NCI-H146 treated with DMSO at 0.1 percent for 48 hours (cell line): ENCODE data around the gene TARM1.
A peak's percentile ranks its signal among the peaks of the same experiment; 100 is the strongest.
"Not testable (repeated sequence)": the region's sequence is repeated elsewhere in the genome, so short reads cannot be mapped to it uniquely, and the experiment has no call there.

ENCODE experiments used
- DNase-seq: peaks from one replicate; lab custom pipeline; 2025; ENCODE audit not compliant: unreplicated experiment; lab: John Stamatoyannopoulos, UW

TARM1 gene

DNA sequence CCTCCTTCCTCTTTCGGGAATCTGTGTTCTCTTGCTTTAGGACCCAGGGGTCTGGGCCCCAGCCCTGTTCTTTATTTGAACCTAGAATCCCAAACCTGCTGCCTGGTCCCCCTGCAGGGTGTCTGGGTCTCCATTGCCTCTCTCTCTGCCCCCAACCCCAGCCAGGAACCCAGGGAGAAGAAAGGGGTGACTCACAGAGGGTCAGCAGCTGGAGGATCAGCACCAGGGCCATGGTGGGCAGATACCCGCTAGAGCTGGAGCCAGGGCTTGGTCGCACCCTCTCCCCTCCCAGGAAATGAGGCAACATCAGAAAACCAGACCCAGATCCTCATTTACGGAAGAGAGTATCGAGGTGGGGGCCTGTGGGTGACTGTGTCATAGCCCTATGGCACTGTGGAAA lies 19.4 kb upstream of the TARM1 start, which contains the start of gene OSCAR:
Gene OSCAR, minus strand, starts transcription at position 243 of the 400 bp plus-strand sequence. Its CDS starts 11 bp downstream, at position 232.
- no peak for DNase-seq

DNA sequence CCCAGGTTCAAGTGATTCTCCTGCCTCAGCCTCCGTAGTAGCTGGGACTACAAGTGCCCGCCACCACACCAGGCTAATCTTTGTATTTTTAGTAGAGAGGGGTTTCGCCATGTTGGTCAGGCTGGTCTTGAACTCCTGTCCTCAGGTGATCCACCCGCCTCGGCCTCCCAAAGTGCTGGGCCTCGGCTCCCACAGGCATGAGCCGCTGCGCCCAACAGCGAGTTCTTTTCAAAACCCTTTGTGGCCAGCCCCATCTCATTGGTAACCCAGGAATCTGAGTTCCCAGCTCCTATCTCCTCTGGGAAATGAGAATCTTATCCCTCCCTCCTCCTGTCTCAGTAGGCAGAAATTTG lies 18.7 kb upstream of the TARM1 start:
- DNase-seq, result not testable (repeated sequence)

DNA sequence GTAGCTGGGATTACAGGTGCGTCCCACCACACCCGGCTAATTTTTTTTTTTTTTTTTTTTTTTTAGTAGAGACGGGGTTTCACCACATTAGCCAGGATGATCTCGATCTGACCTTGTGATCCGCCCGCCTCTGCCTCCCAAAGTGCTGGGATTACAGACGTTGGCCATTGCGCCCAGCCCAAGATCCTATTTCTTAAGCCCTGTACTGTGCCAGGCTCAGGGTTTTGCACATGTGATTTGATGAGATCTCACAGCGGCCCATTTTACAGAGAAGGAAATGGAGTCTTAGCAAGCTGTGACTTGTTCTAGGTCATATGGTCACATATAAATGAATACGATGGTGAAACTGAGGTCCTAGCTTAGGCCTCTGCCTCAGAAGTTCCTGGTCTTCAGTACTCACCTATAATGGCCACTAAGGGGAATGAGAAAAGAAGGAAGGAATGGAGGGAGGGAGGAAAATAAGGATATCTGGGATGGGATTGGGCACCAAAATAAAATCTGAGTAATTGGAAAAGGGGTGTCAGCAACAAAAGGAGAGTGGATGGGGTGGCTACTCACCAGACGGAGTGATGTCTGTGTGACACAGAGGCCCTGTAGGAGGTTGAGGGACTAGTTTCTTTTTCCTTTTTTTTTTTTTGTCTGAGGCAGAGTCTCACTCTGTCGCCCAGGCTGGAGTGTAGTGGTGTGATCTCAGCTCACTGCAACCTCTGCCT lies 18.2 kb upstream of the TARM1 start:
- DNase-seq, result no peak

DNA sequence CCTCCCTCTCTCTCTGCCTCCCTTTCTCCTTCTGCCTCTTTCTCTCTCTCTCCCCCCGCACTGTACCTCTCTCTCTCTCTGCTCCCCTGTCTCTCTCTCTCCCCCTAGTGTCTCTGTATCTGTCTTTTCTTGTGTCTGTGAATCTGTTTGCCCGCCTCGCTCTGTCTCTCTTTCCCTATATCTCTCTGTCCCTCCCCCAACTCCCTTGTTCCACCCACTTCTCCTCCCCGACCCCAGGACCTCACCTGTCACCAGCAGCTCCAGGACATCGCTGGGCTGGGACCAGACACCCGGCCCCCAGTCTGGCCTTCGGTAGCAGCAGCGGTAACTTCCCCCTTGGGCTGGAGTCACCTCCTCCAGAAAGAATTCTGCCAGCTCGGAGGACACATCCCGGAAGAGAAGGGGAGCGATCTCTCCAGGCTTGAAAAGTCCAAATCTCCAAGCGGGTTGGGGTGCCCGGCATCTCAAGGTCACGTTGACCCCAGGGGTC lies 15.5 kb upstream of the TARM1 start:
- no peak for DNase-seq

DNA sequence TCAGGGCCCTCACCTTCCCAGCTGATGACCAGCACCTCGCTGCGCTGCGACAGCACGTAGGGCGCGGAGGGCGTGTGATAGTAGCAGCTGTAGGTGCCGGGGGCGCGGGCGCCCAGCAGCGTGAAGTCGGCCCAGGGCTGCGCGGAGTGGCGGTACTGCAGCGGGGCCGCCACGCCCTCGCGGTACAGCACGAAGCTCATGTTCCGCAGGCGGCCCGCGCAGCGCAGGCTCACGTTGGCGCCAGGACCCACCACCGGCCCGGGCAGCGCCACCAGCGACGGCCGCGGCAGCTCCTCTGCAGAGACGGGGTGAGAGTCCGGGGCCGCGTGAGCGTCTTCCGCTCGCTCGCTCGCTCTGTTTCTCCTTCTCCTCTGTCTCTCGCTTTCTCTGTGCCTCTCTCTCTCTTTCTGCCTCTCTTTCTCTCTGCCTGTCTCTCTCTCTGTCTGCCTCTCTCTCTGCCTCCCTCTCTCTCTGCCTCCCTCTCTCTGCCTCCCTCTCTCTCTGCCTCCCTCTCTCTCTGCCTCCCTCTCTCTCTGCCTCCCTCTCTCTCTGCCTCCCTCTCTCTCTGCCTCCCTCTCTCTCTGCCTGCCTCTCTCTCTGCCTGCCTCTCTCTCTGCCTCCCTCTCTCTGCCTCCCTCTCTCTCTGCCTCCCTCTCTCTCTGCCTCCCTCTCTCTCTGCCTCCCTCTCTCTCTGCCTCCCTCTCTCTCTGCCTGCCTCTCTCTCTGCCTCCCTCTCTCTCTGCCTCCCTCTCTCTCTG lies 14.9 kb upstream of the TARM1 start:
- DNase-seq, result peak; percentile 12

DNA sequence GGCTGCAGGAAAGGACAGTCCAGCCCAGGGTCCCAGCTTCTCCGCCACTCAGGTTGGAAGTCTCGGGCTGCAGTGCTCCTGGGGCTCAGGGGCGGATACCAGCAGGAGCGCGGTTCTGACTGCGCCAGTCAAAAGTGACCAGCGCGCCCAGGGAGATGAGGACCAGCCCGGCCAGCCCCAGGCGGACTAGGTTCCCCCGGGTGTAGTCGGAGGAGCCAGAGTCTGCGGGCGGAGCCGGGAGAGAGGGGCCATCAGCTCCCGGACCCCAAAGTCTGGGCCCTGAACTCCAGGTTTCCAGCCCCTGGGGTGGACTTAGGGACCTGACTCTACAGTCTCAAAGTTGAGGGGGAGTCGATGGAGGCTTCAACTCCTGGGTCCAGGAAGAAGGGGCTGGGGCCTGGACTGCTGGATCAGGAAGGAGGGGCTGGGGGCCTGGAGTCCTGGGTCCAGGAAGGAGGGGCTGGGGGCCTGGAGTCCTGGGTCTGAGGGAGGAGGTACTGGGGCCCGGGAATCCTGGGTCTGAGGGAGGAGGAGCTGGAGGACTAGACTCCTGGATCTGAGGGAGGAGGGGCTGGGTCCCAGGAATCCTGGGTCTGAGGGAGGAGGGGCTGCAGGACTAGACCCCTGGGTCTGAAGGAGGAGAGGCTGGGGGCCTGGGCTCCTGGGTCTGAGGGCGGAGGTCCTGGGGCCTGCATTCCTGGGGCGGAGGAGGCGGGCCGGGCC lies 14.1 kb upstream of the TARM1 start:
- no peak for DNase-seq

DNA sequence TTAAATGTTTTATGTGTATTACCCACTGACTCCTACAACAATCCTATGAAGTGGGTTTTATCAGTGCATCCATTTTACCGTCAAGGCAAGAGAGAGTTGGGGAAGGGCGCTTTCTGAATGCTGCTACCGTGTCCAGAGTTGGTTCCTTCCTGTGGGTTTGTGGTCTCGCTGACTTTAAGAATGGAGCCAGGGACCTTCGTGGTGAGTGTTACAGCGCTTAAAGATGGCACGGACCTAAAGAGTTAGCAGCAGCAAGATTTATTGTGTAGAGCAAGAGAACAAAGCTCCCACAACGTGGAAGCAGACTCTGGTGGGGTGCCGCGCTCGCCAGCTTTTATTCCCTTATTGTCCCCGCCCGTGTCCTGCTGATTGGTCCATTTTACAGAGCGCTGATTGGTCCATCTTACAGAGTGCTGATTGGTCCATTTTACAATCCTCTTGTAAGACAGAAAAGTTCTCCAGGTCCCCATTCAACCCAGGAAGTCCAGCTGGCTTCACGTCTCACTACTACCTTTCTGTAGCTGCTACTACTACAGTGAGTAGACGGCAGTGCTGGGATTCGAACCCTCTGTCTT lies 13.3 kb upstream of the TARM1 start:
- no peak for DNase-seq

DNA sequence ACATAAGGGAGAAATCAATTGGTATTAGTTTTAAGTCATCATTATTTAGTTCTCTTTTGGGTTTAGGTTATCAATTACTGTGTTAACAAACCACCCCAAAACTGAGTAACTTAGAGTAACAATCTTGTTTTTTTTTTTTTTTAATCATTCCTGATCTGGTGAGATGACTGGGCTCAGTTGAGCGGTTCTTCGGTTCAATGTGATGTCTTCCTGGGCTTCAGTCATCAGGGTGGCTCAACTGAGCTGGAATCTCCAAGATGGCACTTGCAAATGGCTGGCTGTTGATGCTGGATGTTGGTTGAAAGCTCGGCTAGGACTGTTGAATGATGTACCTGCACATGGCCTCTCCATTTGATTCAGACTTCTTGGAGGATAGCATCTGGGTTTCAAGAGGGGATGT lies 3.2 kb upstream of the TARM1 start:
- DNase-seq, result no peak

DNA sequence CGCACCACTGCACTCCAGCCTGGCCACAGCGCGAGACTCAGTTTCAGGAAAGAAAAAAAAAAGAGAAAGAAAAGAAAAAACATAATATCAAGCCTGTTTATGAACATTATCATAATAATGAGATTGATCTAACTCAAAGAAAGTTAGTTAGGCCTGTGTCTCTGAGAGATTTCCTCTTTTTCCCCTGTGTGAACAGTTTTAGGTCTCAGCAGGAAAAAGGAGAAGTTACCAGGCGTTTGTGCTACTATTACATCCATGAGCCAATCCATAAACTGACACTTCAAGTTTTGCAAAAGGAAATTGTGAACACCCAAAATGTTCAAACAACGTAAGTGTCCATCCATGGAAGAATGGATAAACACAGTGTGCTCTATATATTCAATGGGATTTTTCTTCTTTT lies 3.8 kb downstream of the TARM1 start:
- no peak for DNase-seq

DNA sequence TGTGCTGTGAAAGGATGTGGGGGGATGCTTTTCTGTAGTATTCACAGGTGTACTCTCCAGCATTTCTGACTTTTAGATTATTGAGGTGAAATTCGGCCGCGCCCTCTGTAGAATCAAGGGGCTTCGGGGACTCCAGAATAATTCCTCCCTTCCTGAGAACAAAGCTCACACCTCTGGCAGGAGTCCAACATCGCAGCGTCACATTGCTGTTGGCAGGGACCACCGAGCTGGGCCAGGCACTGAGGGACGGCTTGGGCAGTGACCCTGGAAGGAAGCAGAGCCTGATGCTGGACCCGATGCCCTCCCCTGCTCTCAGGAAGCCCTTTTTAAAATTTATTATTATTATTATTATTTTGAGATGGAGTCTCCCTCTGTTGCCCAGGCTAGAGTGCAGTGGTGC lies 6.3 kb downstream of the TARM1 start:
- DNase-seq, result no peak

DNA sequence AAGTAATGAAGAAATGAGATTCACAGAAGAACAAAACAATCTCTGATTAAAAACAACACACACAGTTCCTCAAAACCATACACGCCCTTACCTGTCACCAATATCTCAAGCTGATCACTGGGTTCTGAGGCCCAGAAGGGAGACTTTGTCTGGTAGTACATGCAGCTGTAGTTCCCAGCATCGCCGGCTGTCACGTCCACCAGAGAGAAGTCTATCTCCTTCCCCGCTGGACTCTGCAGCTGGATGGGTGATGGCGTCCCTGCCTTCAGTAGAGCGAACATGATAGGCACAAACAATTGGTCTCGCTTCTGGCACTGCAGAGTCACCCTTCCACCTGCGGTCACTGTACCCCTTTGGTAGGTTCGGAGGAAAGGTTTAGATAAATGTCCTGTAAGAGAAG lies 7.3 kb downstream of the TARM1 start:
- DNase-seq, result no peak

DNA sequence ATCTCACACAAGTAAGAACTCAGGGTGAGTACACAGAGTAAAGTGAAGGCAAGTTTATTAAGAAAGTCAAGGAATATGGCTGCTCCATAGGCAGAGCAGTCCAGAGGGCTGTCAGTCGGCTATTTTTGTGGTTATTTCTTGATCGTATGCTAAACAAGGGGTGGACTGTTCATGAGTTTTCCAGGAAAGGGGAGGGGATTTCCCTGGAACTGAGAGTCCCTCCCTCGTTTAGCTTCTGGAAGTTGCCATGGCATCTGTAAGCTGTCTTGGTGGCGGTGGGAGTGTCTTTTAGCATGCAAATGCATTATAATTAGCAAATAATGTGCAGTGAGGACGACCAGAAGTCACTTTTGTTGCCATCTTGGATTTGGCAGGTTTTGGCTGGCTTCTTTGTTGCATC lies 11.7 kb downstream of the TARM1 start:
- DNase-seq, result no peak

DNA sequence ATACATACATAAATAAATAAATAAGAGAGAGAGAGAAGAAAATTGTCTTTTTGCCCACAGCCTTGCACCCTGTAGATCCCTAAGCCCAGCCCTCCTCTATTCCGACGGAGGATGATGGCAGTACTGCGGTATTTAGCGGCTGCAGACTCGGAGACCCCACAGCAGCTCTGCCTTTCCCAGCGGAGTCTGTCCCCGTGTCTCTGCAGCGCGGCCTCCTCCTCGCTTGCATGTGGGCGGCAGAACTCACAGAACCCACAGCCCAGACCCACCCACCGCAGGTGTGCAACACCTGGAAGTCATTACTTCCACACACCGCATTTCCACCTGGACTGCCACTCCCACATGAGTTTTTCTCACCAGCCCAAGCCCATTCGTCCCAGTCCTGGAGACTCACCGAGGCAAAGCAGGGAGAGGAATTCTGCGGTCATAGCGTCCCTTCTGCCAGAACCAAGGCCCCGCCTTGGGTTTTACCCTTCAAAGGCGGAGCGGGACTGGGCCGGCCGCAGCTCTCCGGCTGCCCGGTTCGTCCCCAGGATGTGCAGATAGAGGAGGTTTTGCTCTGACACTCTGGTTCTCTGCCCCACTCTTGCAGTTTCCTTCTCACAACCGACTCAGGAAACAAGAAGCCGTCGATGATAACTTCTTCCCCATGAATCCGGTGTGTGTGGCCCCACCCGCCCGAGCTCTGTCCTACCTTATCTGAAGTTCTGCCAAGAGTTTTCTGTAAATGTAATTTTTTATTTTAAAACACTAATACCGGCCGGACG lies 17.6 kb downstream of the TARM1 start, which contains the start of gene VSTM1:
Gene VSTM1, minus strand, starts transcription at position 548 of the 767 bp plus-strand sequence. Its CDS starts 120 bp downstream, at position 428.
- DNase-seq, result no peak

DNA sequence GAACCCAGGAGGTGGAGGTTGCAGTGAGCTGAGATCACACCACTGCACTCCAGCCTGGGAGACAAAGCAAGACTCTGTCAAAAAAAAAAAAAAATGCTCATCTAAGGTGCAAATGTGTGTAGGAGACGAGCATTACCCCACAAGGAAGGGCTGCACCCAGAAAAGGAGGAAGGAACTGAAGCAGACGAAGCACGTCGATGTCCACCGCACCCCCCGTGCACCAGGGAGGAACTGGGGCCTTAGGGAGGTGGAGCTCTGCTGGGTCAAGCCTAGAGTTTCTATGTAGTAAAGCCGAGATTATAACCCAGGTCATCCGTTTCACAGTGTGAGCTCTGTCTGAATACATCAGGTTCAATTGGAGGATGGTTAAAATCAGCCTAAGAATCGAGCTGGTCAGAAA lies 18.5 kb downstream of the TARM1 start:
- DNase-seq, result no peak

DNA sequence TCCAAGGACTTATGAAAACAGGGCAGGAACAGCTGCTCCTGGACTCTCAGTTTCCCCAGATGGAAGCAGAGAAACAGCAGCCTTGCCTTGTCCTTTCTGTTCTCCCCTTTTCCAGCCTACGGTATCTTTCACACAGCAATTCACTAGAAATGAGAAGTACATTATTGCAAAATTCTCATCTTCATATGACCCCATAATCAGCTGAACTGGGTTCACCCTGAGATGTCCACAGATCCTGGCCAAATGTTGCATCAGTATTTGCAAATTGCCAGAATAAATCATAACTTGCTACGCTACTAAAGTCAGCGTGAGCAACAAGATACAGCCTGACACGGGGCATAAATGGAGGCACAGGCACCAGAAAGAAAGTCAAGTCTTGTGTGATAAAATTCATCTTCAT lies 33.5 kb downstream of the TARM1 start:
- no peak for DNase-seq

DNA sequence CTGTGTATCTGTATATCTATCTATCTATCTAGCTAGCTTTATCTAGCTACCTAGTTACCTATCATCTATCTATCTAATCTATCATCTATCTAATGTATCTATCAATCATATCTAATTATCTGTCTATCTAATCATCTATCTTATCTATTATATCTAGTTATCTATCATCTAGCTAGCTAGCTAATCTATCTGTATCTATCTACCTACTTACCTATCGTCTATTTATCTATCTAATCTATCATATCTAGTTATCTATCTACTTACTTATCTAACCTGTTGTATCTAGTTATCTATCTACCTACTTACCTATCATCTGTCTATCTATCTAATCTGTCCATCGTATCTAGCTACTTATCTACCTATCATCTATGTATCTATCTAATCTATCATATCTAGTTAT lies 35.4 kb downstream of the TARM1 start:
- no peak for DNase-seq

DNA sequence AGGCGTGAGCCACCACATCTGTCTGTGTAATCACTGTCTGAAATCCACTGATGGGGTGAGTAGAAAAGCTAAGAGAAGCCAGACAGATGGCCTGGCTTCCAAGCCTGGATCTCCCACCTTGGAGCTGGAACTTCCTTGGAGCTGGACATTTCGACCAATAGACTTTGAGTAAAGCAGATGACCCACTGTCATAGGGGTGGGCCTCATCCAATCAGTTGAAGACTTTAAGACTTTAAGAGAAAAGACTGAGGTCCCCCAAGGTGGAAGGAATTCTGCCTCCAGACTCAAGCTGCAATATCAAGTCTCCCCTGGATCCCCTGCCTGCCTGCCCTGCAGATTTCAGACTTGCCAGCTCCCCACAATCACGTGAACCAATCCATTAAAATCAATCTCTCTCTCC lies 38.2 kb downstream of the TARM1 start:
- no peak for DNase-seq

DNA sequence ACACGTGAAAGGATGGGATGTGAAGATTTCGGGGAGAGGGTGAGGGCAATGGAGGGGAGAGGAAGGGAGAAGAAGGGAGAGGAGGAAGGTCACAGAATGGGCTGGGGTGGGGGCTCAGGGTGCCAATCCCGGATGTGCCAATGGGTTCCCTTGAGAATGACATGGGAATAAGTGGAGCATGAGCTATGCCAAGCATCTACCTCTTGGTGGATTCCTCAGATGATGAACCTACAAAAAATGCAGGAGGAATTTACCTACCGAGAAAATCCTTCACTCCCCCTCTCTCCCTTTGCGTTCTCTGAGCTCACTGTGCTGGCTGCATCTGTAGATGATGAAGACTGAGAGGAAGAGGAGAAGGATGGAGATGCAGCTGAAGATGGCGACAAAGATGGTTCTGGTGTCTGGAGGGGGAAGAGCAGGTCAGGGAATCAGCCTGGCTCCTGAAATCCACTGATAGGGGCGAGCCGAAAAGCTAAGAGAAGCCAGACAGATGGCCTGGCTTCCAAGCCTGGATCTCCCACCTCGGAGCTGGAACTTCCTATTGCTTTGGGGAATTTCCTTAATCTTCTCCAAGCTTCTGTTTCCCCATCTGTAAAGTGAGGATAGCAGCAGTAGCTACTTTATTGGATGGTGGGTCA lies 39.1 kb downstream of the TARM1 start:
- no peak for DNase-seq

DNA sequence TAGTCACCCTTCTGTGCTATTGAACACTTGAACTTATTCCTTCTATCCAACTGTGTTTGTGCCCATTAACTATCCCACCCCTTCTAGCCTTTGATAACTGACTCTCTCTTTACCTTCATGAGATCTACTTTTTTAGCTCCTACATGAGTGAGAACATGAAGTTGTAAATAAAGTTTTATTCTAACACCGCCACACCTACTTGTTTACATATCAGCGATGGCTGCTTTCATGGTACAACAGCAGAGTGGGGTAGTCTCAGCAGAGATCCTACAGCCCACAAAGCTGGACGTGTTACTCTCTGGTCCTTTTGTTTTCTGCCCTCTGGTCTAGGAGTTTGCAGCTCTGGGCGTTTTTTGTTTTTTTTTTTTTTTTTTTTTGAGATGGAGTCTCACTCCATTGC lies 41.2 kb downstream of the TARM1 start:
- no peak for DNase-seq

DNA sequence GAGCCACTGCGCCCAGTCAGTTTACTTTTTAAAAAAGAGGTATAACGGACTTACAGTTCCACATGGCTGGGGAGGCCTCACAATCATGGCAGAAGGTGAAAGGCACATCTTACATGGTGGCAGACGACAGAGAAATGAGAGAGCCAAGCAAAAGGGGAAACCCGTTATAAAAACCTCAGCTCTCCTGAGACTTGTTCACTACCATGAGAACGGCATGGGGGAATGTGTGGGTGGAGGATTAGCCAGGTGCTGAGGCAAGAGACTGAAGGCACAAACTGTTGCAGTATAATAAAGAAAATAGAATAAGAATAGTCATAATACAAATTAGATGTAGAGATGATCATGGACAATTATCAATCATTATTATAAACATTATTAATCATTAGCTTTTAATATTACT lies 44.6 kb downstream of the TARM1 start:
- DNase-seq, result not testable (repeated sequence)
